Raji (cell line): ENCODE results near the gene ST7L.

Experiments used
- POLR2A ChIP-seq: IDR thresholded peaks from 2 replicates; pipeline ENCODE4 v1.6.1; 2011; ENCODE audit warnings: low read depth, low read length, control low read depth; ENCODE audit not compliant: insufficient read depth

ST7L gene

DNA sequence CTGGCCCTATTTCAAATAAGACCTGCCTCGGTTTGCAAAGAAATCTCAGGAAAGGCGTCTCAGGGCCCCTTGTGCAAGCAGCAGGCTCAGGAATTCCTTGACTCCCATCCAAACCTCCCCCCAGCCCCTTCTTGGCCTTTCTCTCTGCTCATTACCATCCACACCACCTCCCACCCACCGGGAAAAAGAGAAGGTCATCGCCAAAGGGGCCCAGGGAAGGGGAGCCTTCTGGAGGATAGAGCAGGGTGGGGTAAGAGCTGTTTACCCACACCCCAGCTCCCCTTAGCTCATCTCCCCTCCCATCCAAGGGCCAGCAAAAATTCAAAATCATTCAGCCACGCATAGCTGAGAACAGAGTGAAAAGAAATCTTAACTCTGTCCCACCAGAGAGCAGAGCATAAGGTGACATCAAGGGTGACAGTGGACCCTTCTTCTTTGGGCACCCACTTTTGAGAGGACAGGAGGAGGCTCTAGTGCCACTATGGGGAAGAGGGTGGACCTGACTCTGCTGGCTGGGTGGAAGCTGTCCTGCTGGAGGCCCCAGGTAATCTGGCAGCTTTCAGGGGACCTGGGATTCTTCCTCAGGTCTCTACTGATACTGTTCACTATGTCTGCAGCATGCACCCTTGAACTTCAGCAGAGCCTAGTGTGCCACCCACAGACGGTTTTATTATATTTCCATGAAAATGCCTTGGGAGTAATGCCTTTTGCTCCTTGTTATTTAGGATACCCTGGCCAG lies 114.1 kb downstream of the ST7L start:
- TF ChIP-seq POLR2A, result no peak

DNA sequence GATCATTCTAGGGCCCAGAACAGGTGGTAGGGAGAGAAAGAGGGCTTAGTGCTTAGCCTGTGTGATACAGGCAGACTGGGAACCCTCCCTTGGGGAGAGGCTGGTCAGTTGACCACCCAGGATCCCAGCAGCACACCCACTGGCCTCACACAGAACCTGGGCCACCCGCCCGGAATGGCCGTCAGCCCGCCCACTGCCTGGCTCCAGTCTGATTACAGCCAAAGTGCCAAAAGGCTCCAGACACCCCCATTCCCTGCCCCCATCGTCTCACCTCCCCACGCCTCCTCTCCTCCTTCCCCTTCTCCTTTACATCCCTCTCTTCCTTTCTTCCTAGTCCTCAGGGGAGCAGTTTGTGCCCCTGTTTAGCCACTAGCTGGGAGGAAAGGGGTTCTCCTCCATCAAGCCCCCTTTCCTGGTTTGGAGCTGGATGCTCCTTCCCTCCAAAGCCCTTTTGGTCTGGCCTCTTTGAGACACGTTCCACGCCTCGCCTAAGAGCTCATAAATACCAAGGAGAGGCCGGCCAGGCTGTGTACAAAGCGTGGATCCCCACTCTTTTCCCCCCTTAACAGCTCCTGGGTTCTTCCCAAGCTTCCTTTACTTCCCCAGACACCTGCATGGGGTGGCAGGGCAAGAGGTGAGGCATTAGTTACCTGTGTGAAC lies 114.8 kb downstream of the ST7L start:
- no peak for TF ChIP-seq POLR2A

DNA sequence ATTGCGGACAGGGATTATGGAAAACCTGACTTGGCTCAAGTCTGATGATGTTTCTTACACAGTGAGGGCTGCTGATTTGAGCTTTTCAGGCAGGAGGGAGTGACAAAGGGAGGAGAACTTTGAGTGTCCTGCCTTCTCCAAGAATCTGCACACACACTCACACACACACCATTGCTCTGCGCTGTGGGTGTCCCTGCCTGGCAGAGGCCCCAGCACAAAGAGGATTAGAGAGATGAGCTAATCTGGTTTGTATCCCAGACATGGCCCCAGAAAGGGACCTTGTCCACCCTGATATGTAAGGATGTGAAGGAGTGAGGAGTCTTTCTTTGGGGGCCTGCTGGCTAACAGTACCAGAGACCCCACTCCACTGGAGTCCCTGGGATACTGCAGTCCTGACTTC lies 116.1 kb downstream of the ST7L start:
- no peak for TF ChIP-seq POLR2A

DNA sequence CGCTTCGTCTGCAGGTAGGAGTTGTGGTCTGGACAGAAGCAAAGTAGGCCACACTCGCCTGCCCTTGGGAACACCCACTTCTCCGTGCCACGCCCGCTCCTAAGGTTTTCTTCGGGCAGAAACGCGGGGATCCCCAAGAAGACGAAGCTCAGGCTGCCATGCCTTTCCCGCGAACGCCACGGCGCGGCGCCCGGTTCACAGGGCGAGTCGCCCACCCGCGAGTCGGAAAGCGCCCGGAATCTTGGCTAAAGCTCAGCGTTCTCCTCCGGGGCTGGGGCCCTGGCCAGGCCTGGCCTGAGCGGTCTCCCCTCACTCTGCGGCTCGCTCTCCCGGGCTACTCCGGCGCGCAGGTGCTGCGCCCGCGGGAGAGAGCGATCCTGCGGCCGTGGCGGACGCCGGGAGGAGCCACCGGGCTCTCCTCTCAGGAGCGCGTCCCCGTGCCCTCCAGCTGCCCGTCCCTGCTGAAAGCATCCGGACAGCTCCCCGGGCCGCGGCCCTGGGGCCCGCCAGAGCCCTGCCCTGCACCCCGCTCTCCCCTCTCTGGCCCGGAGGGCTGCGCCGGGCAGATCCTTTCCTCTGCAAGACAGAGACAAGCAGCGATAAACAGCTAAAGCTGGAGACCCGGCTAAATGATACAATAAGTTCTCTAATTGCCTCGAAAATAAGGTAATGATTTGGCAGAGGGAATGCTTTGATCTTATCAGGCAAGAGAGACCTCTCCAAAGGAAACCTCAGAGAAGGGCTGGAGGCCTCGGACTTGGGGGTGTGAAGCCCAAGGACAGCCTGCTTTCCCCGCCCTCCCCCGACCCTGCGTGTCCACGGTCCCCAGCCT lies 116.9 kb downstream of the ST7L start:
- TF ChIP-seq POLR2A, result no peak

- TF ChIP-seq POLR2A, result no peak
These were observed 122.7 kb downstream of the ST7L start for GRCh38 chr1:112496290-112496689.

DNA sequence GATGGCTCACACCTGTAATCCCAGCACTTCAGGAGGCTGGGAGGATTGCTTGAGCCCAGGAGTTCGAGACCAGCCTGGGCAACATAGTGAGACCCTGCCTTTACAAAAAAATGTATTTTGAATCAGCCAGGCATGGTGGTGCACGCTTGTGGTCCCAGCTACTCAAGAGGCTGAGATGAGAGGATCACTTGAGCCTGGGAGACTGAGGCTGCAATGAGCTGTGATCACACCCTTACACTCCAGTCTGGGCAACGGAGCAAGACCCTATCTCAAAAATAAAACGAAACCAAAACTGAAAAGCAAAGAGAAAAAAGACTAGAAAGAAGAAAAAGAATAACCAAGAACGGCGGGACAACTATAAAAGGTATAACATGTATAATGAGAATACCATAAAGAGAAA lies 125.6 kb downstream of the ST7L start:
- no peak for TF ChIP-seq POLR2A

DNA sequence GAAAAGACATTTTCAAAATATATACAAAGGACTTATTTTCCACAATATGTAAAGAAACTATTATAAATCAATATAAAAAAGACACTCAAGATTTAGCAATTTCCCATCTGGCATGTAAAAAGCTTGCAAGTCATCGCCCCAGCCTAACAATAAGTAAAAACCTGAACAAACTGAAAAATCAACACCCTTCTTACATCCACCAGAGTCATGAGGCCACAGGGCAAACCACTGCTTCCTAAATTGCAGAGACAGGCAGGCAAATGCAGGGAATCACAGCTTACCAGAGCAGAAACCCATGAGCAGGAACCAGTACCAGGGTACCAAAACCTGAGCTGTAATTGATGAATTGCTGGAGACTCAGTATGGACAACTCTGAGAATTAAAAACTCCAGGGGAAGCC lies 126.9 kb downstream of the ST7L start:
- TF ChIP-seq POLR2A, result no peak

GRCh38 chr1:112488141-112488540 lies 130.8 kb downstream of the ST7L start:
- no peak for TF ChIP-seq POLR2A

GRCh38 chr1:112478314-112478713 lies 140.6 kb downstream of the ST7L start:
- TF ChIP-seq POLR2A, result no peak

DNA sequence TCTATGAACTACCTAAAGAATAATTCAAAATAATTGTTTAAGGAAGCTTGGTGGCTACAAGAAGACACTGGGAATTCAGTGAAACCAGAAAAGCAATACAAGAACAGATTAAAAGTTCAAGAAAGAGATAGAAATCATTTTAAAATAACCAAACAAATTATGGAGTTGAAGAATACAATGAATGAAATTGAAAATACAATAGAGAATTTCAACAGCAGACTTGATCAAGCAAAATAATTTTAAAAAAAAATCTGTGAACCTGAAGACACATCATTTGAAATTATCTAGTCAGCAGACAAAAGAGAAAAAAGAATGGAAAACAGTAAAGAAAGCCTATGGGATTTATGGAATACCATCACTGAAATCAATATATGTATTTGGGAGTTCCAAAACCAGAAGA lies 141.4 kb downstream of the ST7L start:
- TF ChIP-seq POLR2A, result no peak
